Measurements from ENCODE around the gene GALNT2. TPM values are rescaled to one million over a fixed set of nuclear protein-coding genes. Genes with fewer than 3 reads are reported as not detected.

The GALNT2 gene
- polyA plus RNA-seq, 6 donors from 2014 or later: 15.1 to 22.4 (median 17.5) TPM

GRCh38 chr1:230322421-230322756 is 255.4 kb downstream of the GALNT2 start:
- H3K4me1 Mint-ChIP-seq: no peaks in the 10 kb centered on the region

DNA sequence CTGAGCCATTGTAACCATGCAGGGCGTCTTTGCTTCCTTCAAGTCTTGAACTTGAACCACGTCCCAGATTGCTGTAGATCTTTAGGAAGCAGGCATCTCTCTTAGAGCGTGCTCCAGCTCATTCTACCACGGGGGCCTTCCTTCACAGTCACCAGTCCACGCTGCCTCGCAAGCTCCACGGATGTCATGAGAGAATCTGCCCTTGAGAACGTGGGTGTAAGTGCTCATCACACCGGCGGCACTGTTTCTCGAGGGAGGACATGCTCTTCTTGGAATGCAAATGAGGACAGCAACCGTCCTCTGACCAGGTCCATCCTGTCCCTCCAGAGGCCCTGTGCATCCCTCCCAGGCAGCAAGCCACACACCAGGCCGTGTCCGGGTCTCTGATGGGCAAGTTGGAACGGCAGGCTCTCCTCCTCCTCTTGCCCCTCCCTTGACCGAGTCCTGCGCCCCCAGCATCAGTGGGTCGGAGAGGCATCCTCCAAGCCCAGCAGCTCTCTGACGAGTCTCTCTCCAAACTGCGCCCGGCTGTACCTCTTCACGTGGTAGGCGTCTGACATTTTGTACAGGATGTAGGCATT is 256.0 kb downstream of the GALNT2 start:
- Mint-ChIP-seq H3K9me3 (no peaks in the 10 kb centered on the region), H3K27ac (peak overlapping the region in 1 of 6 donors; percentile 10), H3K27me3 (peaks cover 5 to 24% (median 17%) of the 10 kb centered on the region in 3 donors)

More at GRCh38 chr1:230322421-230322756, 255.4 kb downstream of the GALNT2 start:
- H3K9me3 Mint-ChIP-seq: no peaks in the 10 kb centered on the region
- DNase-seq (no peak), ATAC-seq (ENCODE audit: low read depth in 2 of 2) (no peak)
- no peak overlapping the region for H3K4me3 Mint-ChIP-seq
- no peak overlapping the region for H3K27ac Mint-ChIP-seq
- H3K27me3 Mint-ChIP-seq: peaks cover 5 to 19% (median 17%) of the 10 kb centered on the region in 3 donors
- no peaks in the 10 kb centered on the region for H3K36me3 Mint-ChIP-seq

GRCh38 chr1:230323686-230324085 is 256.6 kb downstream of the GALNT2 start:
- no peaks in the 10 kb centered on the region for H3K36me3 Mint-ChIP-seq
- H3K4me3 Mint-ChIP-seq: no peak overlapping the region
- H3K4me1 Mint-ChIP-seq: no peaks in the 10 kb centered on the region
- H3K27me3 Mint-ChIP-seq: peaks cover 5 to 29% (median 21%) of the 10 kb centered on the region in 3 donors
- ATAC-seq (ENCODE audit: low read depth in 2 of 2): no peak
- no peak for DNase-seq
- H3K9me3 Mint-ChIP-seq: no peaks in the 10 kb centered on the region
- no peak overlapping the region for H3K27ac Mint-ChIP-seq

More for the DNA sequence above, 256.0 kb downstream of the GALNT2 start:
- DNase-seq: no peak
- H3K4me1 Mint-ChIP-seq: no peaks in the 10 kb centered on the region
- no peaks in the 10 kb centered on the region for H3K36me3 Mint-ChIP-seq
- ATAC-seq (ENCODE audit: low read depth in 2 of 2): no peak
- H3K4me3 Mint-ChIP-seq: no peak overlapping the region

DNA sequence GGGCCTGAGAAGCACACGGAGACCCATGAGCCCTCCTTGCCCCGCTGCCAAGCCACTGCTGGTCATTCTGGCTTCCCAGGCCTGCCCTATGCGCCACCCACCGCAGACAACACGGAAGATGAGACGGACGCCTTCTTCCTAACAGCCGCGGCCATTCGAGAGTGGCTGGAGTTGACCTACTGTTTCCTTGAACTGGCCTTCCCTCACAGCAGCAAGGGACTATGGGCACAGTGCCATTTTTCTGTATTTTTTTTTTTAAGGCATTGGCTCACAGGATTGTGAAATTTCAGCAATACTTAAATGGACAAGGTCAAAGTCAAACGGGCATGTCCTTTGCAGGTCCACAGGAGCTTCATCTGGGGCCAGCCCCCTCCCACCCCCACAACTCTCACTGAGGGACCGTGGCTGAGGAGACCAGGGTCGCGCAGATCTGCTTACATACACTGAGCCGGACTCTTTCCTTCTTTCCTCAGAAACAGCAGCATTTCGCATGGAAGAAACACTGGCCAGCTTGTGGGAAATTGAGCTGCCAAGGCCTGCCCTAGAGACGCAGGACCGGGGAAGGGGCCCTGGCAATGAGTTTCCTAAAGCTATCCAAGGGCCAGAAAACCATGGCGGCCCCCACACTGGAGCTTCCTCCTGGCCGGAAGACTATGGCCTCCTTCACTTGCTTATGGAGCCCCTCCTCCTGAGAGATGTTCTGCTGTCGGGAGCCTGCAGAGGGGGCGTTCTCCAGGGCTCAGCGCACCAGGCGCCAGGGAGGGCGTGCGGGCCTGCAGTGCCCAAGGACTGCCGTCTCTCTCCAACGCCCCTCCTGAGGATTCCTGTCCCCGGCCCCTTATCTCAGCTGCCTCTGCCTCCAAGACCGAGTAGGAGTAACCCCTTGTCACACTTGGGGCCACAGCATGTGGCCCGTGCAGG is 260.2 kb downstream of the GALNT2 start:
- H3K36me3 Mint-ChIP-seq: no peaks in the 10 kb centered on the region
- DNase-seq: no peak
- H3K4me3 Mint-ChIP-seq: no peak overlapping the region
- no peaks in the 10 kb centered on the region for H3K9me3 Mint-ChIP-seq
- H3K27ac Mint-ChIP-seq: no peak overlapping the region
- peaks cover 8 to 29% (median 23%) of the 10 kb centered on the region in 3 donors for H3K27me3 Mint-ChIP-seq
- ATAC-seq (ENCODE audit: low read depth in 2 of 2): no peak
- no peaks in the 10 kb centered on the region for H3K4me1 Mint-ChIP-seq

DNA sequence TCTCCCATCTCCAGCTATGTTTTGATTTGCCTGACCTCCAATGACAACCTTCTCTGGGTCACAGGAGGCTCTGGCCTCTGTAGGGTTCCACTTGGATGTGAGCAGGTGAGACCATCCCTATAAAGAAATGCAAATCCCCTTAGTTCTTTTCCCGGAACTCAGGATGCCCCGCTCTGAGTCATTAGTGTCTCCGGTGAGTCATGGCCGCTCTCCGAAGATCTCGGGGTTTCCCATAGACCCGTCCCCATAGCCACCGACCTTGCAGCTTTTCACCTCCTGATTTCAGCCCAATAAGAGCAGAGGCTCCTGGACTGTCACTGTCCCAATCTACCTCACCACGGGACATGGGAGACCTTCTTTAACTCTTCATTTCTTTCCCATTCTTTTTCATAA is 260.9 kb downstream of the GALNT2 start:
- Mint-ChIP-seq H3K9me3 (no peaks in the 10 kb centered on the region), H3K27ac (no peak overlapping the region), H3K36me3 (no peaks in the 10 kb centered on the region), H3K27me3 (peaks cover 9 to 29% (median 23%) of the 10 kb centered on the region in 3 donors), H3K4me1 (no peaks in the 10 kb centered on the region), H3K4me3 (no peak overlapping the region)
- no peak for DNase-seq
- no peak for ATAC-seq (ENCODE audit: low read depth in 2 of 2)

GRCh38 chr1:230328342-230329015 is 261.4 kb downstream of the GALNT2 start:
- Mint-ChIP-seq H3K27me3 (peaks cover 14 to 29% (median 25%) of the 10 kb centered on the region in 3 donors), H3K4me3 (no peak overlapping the region), H3K9me3 (no peaks in the 10 kb centered on the region), H3K36me3 (no peaks in the 10 kb centered on the region), H3K4me1 (no peaks in the 10 kb centered on the region), H3K27ac (no peak overlapping the region)
- ATAC-seq (ENCODE audit: low read depth in 2 of 2): no peak
- DNase-seq: no peak

- Mint-ChIP-seq H3K4me3 (no peak overlapping the region), H3K36me3 (no peaks in the 10 kb centered on the region), H3K27me3 (peaks cover 13 to 29% (median 22%) of the 10 kb centered on the region in 3 donors), H3K9me3 (no peaks in the 10 kb centered on the region), H3K4me1 (no peaks in the 10 kb centered on the region), H3K27ac (no peak overlapping the region)
- DNase-seq: no peak
- ATAC-seq (ENCODE audit: low read depth in 2 of 2): no peak
Measured at GRCh38 chr1:230330157-230330556, 263.1 kb downstream of the GALNT2 start.

Measured in naive B cell (primary cell).